Loucy (cell line): ENCODE results near the gene SPACA9.

Experiments
- H2AFZ ChIP-seq: fragments of 200-600 bp; sonication (generic); 2 replicates; pipeline ENCODE4 v1.6.0; 2016; ENCODE audit warnings: antibody characterized with exemption, mild to moderate bottlenecking, low read length, moderate library complexity
- H3F3A ChIP-seq: fragments of 200-600 bp; 2 replicates; pipeline ENCODE4 v1.6.0; 2016; ENCODE audit warnings: antibody characterized with exemption, low read depth, mild to moderate bottlenecking
- H3K27me3 ChIP-seq: fragments of 200-600 bp; sonication (generic); 2 replicates; pipeline ENCODE4 v1.6.1; 2014; ENCODE audit warnings: low read length, mild to moderate bottlenecking; ENCODE audit not compliant: insufficient read depth, poor library complexity, severe bottlenecking
- H3K36me3 ChIP-seq: fragments of 200-600 bp; sonication (generic); 2 replicates; pipeline ENCODE4 v1.6.1; 2016; ENCODE audit warnings: low read length; ENCODE audit not compliant: insufficient read depth
- H3K4me1 ChIP-seq: fragments of 200-600 bp; sonication (generic); 2 replicates; pipeline ENCODE4 v1.5.1; 2014; ENCODE audit warnings: low read length, mild to moderate bottlenecking; ENCODE audit not compliant: insufficient read depth, poor library complexity, severe bottlenecking
- H3K4me2 ChIP-seq: fragments of 200-600 bp; sonication (generic); 2 replicates; pipeline ENCODE4 v1.6.0; 2014; ENCODE audit warnings: antibody characterized with exemption, low read length, low read depth, mild to moderate bottlenecking; ENCODE audit not compliant: poor library complexity, severe bottlenecking
- H3K4me3 ChIP-seq: fragments of 200-600 bp; sonication (generic); 2 replicates; pipeline ENCODE4 v1.5.1; 2014; ENCODE audit warnings: low read length, mild to moderate bottlenecking, mixed read lengths; ENCODE audit not compliant: poor library complexity, severe bottlenecking
- H3K79me2 ChIP-seq: fragments of 200-600 bp; sonication (generic); 2 replicates; pipeline ENCODE4 v1.6.1; 2014; ENCODE audit warnings: low read length; ENCODE audit not compliant: insufficient read depth
- H3K9ac ChIP-seq: fragments of 200-600 bp; sonication (generic); 2 replicates; pipeline ENCODE4 v1.6.0; 2014; ENCODE audit warnings: mild to moderate bottlenecking, low read depth, low read length, moderate library complexity; ENCODE audit not compliant: poor library complexity, severe bottlenecking
- H3K9me2 ChIP-seq: fragments of 200-600 bp; sonication (generic); replicated peaks from 2 replicates; pipeline ENCODE4 v1.6.1; 2016; ENCODE audit warnings: low read depth, low read length, mixed read lengths
- H3K9me3 ChIP-seq: fragments of 200-600 bp; sonication (generic); 2 replicates; pipeline ENCODE4 v1.6.1; 2014; ENCODE audit warnings: mild to moderate bottlenecking, antibody characterized with exemption, low read length, low read depth; ENCODE audit not compliant: insufficient read depth
- H4K20me1 ChIP-seq: fragments of 200-600 bp; sonication (generic); 2 replicates; pipeline ENCODE4 v1.6.0; 2014; ENCODE audit warnings: antibody characterized with exemption, low read length, mild to moderate bottlenecking; ENCODE audit not compliant: insufficient read depth, poor library complexity, severe bottlenecking
- EZH2phosphoT487 ChIP-seq: fragments of 200-600 bp; IDR thresholded peaks from 2 replicates; pipeline ENCODE4 v1.6.1; 2018; ENCODE audit warnings: antibody characterized with exemption, mild to moderate bottlenecking, moderate library complexity, borderline replicate concordance
- TF ChIP-seq, protein P1 (sequence below): fragments of 200-600 bp; sonication (generic); conservative IDR thresholded peaks from 2 replicates; pipeline ENCODE4 v1.5.1; 2014; ENCODE audit warnings: mild to moderate bottlenecking, antibody characterized with exemption, low read length

SPACA9 gene

GRCh38 chr9:132883349-132884294, 4.9 kb downstream of the SPACA9 start:
- peaks cover 8% of the 10 kb centered on the region for H3K79me2 ChIP-seq
- no peak overlapping the region for H2AFZ ChIP-seq
- TF ChIP-seq EZH2phosphoT487, result no peak
- TF ChIP-seq, protein P1, sequence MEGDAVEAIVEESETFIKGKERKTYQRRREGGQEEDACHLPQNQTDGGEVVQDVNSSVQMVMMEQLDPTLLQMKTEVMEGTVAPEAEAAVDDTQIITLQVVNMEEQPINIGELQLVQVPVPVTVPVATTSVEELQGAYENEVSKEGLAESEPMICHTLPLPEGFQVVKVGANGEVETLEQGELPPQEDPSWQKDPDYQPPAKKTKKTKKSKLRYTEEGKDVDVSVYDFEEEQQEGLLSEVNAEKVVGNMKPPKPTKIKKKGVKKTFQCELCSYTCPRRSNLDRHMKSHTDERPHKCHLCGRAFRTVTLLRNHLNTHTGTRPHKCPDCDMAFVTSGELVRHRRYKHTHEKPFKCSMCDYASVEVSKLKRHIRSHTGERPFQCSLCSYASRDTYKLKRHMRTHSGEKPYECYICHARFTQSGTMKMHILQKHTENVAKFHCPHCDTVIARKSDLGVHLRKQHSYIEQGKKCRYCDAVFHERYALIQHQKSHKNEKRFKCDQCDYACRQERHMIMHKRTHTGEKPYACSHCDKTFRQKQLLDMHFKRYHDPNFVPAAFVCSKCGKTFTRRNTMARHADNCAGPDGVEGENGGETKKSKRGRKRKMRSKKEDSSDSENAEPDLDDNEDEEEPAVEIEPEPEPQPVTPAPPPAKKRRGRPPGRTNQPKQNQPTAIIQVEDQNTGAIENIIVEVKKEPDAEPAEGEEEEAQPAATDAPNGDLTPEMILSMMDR, result no peak
- peaks cover 90% of the 10 kb centered on the region for H3K4me1 ChIP-seq
- H3K4me2 ChIP-seq, result no peak overlapping the region
- no peaks in the 10 kb centered on the region for H3K36me3 ChIP-seq
- no peaks in the 10 kb centered on the region for H4K20me1 ChIP-seq
- peaks cover 13% of the 10 kb centered on the region for H3F3A ChIP-seq
- peak overlapping the region; percentile 66 for H3K9ac ChIP-seq
- no peak overlapping the region for H3K4me3 ChIP-seq
- no peaks in the 10 kb centered on the region for H3K27me3 ChIP-seq
- H3K9me3 ChIP-seq, result no peaks in the 10 kb centered on the region
- H3K9me2 ChIP-seq, result no peaks in the 10 kb centered on the region

GRCh38 chr9:132885720-132886333, 7.1 kb downstream of the SPACA9 start:
- Histone ChIP-seq H3K9ac (peak overlapping the region; percentile 33), H3K4me2 (peak overlapping the region; percentile 17), H3K9me3 (no peaks in the 10 kb centered on the region), H3K27me3 (no peaks in the 10 kb centered on the region), H2AFZ (no peak overlapping the region), H3F3A (peaks cover 13% of the 10 kb centered on the region), H3K36me3 (no peaks in the 10 kb centered on the region), H3K4me1 (peaks cover 90% of the 10 kb centered on the region), H3K9me2 (no peaks in the 10 kb centered on the region), H3K79me2 (no peaks in the 10 kb centered on the region), H3K4me3 (no peak overlapping the region), H4K20me1 (no peaks in the 10 kb centered on the region)
- no peak for TF ChIP-seq EZH2phosphoT487
- TF ChIP-seq, protein P1, result no peak

DNA sequence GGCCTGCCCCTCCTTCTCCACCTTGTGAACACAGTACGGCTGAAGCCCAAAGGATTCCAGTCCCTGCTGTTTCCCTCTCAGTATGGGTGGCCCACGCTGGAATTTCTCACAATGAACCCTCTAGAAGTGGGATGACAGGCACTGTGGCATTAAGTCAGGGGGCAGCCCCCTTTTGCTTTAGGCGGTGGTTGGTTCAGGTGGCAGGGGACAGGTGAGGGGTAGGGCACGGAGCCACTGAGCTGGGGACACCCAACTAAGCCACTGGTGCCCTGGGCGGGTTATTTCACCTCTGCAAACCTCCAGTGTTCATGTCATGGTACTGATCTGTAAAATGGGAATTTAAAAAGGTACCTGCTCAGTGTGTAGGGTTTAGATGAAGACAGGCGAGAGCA, 7.6 kb downstream of the SPACA9 start:
- Histone ChIP-seq H3K36me3 (no peaks in the 10 kb centered on the region), H3K4me1 (peaks cover 95% of the 10 kb centered on the region), H3F3A (peaks cover 13% of the 10 kb centered on the region), H4K20me1 (no peaks in the 10 kb centered on the region), H3K4me2 (no peak overlapping the region), H2AFZ (no peak overlapping the region), H3K9ac (peak overlapping the region; percentile 33), H3K79me2 (no peaks in the 10 kb centered on the region), H3K9me3 (no peaks in the 10 kb centered on the region), H3K9me2 (no peaks in the 10 kb centered on the region), H3K4me3 (no peak overlapping the region), H3K27me3 (no peaks in the 10 kb centered on the region)
- no peak for TF ChIP-seq EZH2phosphoT487
- TF ChIP-seq, protein P1, result no peak
